ENCODE measurements around the gene BACH2. TPM values are rescaled to one million over a fixed set of nuclear protein-coding genes. Genes with fewer than 3 reads are reported as not detected.

Gene BACH2
- polyA plus RNA-seq, 2 of the 4 experiments (the other 2 are of a cell fraction): 0.01 to 0.36 TPM

DNA sequence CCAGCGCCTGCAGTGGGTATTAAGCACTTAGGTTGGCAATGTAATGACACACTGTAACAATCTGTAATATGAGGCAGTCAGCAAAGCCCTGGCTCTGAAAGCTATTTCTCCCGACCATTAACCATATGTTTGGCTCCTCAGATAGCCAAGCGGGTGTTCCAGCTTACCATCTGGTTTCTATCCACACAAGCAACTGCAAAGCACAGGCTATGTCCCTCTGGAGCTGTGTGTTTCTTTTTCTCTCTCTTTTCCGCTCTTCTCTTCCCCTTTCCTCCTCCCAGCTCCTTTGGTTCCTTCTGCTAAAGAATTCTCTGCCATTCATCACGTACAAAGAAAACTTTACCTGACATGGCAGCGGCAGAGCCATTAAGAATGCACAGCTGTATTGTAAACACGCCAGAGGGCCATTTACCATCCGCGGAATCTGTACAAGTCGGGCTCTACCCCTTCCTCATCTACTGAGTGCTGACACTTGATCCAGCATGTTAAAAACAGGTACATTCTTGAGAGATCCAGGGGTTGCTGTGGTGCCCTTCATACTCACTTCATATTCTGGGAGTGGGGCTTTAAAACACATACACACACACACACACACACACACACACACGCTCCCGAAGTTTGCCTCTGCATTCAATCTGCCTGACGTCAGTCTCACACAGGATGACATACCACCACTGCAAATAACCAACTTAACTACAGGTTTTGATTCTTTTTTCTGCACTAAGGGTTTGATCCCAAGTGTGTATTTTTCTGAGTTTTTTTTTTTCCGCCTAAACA is 77.2 kb downstream of the BACH2 start:
- Histone ChIP-seq H3K4me3 (no peak overlapping the region), H3K4me1 (peaks cover 45% of the 10 kb centered on the region), H3K9me3 (peaks cover 7% of the 10 kb centered on the region; the same call in 2 of the 3 replicates), H3K4me2 (peak overlapping the region; percentile 72), H3K27ac (peak overlapping the region; percentile 70 to 89)
- POLR2A ChIA-PET: no interaction called here
- 89% methylated on average over 14 of the region's 14 CpGs for WGBS (ENCODE audit: missing lambda C conversion rate)
- CTCF ChIA-PET: no interaction called here
- ATAC-seq: no peak
- no peak for FAIRE-seq
- no peak for DNase-seq (ENCODE audit: low read depth in 1 of 2, low spot score in 1 of 2)
- TF ChIP-seq HOXB5 (CRISPR knock-in tag; IDR thresholded peaks at IDR 0.05) (no peak), CHD4 (IDR thresholded peaks at IDR 0.05; ENCODE audit: borderline replicate concordance) (no peak), EHMT2 (IDR thresholded peaks at IDR 0.05; ENCODE audit: low read depth) (no peak), SMC3 (IDR thresholded peaks at IDR 0.05) (no peak), ZNF302 (CRISPR knock-in tag; IDR thresholded peaks at IDR 0.05) (no peak), HOXB13 (CRISPR knock-in tag; IDR thresholded peaks at IDR 0.05; ENCODE audit: low read depth) (no peak), MAZ (IDR thresholded peaks at IDR 0.05; ENCODE audit: borderline replicate concordance, low read depth, low read length) (no peak), POLR2A (IDR thresholded peaks at IDR 0.05; ENCODE audit: low read length) (no peak), ZFP36 (IDR thresholded peaks at IDR 0.05; ENCODE audit: borderline replicate concordance, partially characterized antibody) (no peak)
- TF ChIP-seq, protein P1, sequence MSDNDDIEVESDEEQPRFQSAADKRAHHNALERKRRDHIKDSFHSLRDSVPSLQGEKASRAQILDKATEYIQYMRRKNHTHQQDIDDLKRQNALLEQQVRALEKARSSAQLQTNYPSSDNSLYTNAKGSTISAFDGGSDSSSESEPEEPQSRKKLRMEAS (IDR thresholded peaks at IDR 0.05): no peak
- TF ChIP-seq, protein P2, sequence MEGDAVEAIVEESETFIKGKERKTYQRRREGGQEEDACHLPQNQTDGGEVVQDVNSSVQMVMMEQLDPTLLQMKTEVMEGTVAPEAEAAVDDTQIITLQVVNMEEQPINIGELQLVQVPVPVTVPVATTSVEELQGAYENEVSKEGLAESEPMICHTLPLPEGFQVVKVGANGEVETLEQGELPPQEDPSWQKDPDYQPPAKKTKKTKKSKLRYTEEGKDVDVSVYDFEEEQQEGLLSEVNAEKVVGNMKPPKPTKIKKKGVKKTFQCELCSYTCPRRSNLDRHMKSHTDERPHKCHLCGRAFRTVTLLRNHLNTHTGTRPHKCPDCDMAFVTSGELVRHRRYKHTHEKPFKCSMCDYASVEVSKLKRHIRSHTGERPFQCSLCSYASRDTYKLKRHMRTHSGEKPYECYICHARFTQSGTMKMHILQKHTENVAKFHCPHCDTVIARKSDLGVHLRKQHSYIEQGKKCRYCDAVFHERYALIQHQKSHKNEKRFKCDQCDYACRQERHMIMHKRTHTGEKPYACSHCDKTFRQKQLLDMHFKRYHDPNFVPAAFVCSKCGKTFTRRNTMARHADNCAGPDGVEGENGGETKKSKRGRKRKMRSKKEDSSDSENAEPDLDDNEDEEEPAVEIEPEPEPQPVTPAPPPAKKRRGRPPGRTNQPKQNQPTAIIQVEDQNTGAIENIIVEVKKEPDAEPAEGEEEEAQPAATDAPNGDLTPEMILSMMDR (IDR thresholded peaks at IDR 0.05): no peak
- TF ChIP-seq, protein P3, sequence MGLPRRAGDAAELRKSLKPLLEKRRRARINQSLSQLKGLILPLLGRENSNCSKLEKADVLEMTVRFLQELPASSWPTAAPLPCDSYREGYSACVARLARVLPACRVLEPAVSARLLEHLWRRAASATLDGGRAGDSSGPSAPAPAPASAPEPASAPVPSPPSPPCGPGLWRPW (IDR thresholded peaks at IDR 0.05): no peak
- TF ChIP-seq, protein P4, sequence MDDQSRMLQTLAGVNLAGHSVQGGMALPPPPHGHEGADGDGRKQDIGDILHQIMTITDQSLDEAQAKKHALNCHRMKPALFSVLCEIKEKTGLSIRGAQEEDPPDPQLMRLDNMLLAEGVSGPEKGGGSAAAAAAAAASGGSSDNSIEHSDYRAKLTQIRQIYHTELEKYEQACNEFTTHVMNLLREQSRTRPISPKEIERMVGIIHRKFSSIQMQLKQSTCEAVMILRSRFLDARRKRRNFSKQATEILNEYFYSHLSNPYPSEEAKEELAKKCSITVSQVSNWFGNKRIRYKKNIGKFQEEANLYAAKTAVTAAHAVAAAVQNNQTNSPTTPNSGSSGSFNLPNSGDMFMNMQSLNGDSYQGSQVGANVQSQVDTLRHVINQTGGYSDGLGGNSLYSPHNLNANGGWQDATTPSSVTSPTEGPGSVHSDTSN (IDR thresholded peaks at IDR 0.05): no peak
- TF ChIP-seq, protein P5, sequence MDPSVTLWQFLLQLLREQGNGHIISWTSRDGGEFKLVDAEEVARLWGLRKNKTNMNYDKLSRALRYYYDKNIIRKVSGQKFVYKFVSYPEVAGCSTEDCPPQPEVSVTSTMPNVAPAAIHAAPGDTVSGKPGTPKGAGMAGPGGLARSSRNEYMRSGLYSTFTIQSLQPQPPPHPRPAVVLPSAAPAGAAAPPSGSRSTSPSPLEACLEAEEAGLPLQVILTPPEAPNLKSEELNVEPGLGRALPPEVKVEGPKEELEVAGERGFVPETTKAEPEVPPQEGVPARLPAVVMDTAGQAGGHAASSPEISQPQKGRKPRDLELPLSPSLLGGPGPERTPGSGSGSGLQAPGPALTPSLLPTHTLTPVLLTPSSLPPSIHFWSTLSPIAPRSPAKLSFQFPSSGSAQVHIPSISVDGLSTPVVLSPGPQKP (IDR thresholded peaks at IDR 0.05; ENCODE audit: low read depth, low read length): no peak
- TF ChIP-seq, protein P6, sequence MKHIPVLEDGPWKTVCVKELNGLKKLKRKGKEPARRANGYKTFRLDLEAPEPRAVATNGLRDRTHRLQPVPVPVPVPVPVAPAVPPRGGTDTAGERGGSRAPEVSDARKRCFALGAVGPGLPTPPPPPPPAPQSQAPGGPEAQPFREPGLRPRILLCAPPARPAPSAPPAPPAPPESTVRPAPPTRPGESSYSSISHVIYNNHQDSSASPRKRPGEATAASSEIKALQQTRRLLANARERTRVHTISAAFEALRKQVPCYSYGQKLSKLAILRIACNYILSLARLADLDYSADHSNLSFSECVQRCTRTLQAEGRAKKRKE (CRISPR knock-in tag; IDR thresholded peaks at IDR 0.05; ENCODE audit: low read depth): no peak

DNA sequence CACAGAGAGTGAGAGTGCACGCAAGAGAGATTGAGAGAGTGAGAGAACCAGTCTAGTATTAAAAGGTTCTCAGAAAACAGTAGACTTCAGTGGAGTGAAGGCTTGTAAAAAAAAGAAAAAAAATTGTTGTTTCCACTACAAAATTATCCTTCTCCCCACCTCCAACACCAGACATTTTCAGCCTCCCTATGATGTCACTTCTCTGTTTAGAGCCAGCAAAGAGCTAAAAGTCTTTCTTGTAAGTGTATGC is 77.8 kb downstream of the BACH2 start:
- no peak overlapping the region for H3K4me3 ChIP-seq
- peak; percentile 17 to 35; a peak in 4 of 6 replicates for ATAC-seq
- DNase-seq (ENCODE audit: low read depth in 1 of 2, low spot score in 1 of 2): no peak
- CTCF ChIA-PET: interaction anchor here (0.8 kb wide), 1 partner anchor 18 kb away, joined by 3 read pairs; no protein-coding TSS in a partner anchor
- FAIRE-seq: no peak
- TF ChIP-seq FOXS1 (CRISPR knock-in tag; IDR thresholded peaks at IDR 0.05) (no peak), EHMT2 (IDR thresholded peaks at IDR 0.05; ENCODE audit: low read depth) (no peak), CHD4 (IDR thresholded peaks at IDR 0.05; ENCODE audit: borderline replicate concordance) (no peak), NPAS2 (CRISPR knock-in tag; IDR thresholded peaks at IDR 0.05; ENCODE audit: borderline replicate concordance) (no peak), JUN (IDR thresholded peaks at IDR 0.05) (no peak), KDM5A (IDR thresholded peaks at IDR 0.05) (no peak), CEBPB (IDR thresholded peaks at IDR 0.05) (no peak), POLR2AphosphoS2 (conservative IDR thresholded peaks at IDR 0.05; ENCODE audit: low read length) (no peak), FOSB (CRISPR knock-in tag; IDR thresholded peaks at IDR 0.05) (no peak), ZFP36 (IDR thresholded peaks at IDR 0.05; ENCODE audit: borderline replicate concordance, partially characterized antibody) (no peak), RCOR1 (IDR thresholded peaks at IDR 0.05; ENCODE audit: low read depth, low read length) (no peak), RFX5 (IDR thresholded peaks at IDR 0.05) (no peak), BHLHE40 (IDR thresholded peaks at IDR 0.05; ENCODE audit: low read depth, low read length) (no peak), NFE2L2 (conservative IDR thresholded peaks at IDR 0.05; ENCODE audit: low read length) (no peak), HOXB5 (CRISPR knock-in tag; IDR thresholded peaks at IDR 0.05) (no peak), PHF8 (IDR thresholded peaks at IDR 0.05; ENCODE audit: borderline replicate concordance, low read depth) (no peak), CBX2 (IDR thresholded peaks at IDR 0.05; ENCODE audit: borderline replicate concordance, low read depth) (no peak)
- peak overlapping the region; percentile 72 for H3K4me2 ChIP-seq
- peak overlapping the region; percentile 70 to 89 for H3K27ac ChIP-seq
- POLR2A ChIA-PET: interaction anchor here (0.7 to 1.3 kb wide), 2 partner anchors 77 to 870 kb away, joined by 3 to 4 read pairs; no protein-coding TSS in a partner anchor
- H3K4me1 ChIP-seq: peaks cover 45% of the 10 kb centered on the region
- peaks cover 7% of the 10 kb centered on the region; the same call in 2 of the 3 replicates for H3K9me3 ChIP-seq
- 59% methylated on average over 1 of the region's 1 CpG for WGBS (ENCODE audit: missing lambda C conversion rate)
